DMS53 (cell line): ENCODE results near the gene GAS2L3.
A peak's percentile ranks its signal among the peaks of the same experiment; 100 is the strongest.
"Not testable (repeated sequence)": the region's sequence is repeated elsewhere in the genome, so short reads cannot be mapped to it uniquely, and the experiment has no call there.

ENCODE experiments used
- DNase-seq: peaks from one replicate; lab custom pipeline; 2025; lab: John Stamatoyannopoulos, UW

GAS2L3 gene

GRCh38 chr12:100573292-100574186 lies at the start of gene GAS2L3:
Gene GAS2L3 (plus strand): TSS chr12:100573684. CDS start chr12:100594905, 21,221 bp downstream.
- DNase-seq: peak; percentile 98

DNA sequence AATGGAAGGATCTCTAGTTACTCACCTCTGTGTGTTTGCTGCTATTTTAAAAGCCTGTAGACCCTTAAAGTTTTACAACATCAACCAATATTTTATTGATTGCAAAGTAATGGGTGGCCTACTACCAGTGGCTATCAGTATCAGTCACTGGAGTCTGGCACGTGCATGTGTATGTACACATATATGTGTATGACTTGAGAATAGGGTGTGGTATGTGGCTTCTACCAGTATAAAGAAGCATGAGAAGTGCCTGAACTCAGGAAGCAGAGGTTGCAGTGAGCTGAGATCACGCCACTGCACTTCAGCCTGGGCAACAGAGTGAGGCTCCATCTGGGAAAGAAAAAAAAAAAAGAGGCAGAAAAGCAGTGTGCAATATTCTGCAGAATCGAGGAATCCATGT lies 45.5 kb upstream of the GAS2L3 start:
- no peak for DNase-seq

- peak; percentile 64 for DNase-seq
These were observed 44.9 kb upstream of the GAS2L3 start for GRCh38 chr12:100528471-100529127.

- no peak for DNase-seq
These were observed 43.6 kb upstream of the GAS2L3 start for GRCh38 chr12:100529756-100530350.

- no peak for DNase-seq
These were observed 40.1 kb upstream of the GAS2L3 start for GRCh38 chr12:100533376-100533775.

- DNase-seq: no peak
These were observed 38.8 kb upstream of the GAS2L3 start for GRCh38 chr12:100534625-100535227.

- peak; percentile 39 for DNase-seq
These were observed 34.3 kb upstream of the GAS2L3 start for GRCh38 chr12:100539202-100539601.

DNA sequence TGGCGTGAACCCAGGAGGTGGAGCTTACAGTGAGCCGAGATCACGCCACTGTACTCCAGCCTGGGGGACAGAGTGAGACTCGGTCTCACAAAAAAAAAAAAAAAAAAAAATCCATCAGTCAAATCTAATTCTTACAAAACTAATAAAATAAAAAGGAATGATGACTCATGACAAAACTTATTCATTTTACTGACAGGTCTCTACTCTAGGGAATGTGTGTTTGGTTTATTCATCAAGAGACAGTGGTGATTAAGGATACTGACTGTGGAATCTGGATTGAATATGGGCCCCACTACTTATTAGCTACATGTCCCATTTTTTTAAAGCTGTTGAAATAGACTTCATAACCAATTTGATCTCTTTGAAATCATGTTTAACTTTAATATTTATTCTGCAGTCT lies 29.3 kb upstream of the GAS2L3 start:
- DNase-seq: no peak

GRCh38 chr12:100545092-100545491 lies 28.4 kb upstream of the GAS2L3 start:
- peak; percentile 17 for DNase-seq

DNA sequence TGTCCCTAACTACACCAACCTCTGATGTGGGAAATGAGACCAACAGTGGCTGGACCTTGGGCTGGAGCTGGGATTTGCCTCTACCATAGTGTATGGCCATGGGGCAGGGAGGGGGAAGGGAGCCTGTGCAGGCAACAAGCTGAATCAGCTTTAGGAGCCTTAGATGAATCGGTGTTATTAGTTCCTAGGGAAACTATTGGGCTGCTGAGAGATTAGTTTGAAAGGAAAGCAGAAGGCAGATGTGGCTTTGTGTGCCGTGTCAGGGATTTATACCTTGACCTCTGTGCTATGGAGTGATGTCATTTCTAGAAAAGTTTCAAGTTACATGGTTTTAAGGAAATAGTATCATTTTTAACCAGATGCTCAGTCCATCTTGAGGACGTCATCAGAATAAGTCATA lies 19.5 kb upstream of the GAS2L3 start:
- DNase-seq: peak; percentile 35

DNA sequence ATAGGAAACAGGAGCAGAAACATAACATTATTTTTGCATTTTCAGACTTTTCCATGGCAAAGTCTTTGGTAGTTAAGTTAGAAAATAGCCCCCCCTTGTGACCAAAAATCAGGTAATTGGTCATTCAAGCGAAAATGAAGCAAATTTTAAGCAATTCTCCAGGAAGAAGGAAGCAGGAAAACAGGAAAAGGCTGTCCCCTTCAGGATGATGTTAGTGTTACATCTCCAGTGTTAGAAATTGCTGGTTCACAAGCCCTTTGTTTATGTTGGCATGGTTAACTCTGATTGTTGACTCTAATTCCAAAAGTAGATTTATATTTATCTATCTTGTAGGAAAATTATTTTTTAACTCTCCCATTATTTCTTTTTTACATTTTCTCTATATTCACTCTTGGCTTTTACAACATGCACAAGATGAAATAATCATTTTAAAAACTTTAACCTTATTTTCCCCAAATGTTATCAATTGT lies 18.8 kb upstream of the GAS2L3 start:
- DNase-seq: peak; percentile 95

DNA sequence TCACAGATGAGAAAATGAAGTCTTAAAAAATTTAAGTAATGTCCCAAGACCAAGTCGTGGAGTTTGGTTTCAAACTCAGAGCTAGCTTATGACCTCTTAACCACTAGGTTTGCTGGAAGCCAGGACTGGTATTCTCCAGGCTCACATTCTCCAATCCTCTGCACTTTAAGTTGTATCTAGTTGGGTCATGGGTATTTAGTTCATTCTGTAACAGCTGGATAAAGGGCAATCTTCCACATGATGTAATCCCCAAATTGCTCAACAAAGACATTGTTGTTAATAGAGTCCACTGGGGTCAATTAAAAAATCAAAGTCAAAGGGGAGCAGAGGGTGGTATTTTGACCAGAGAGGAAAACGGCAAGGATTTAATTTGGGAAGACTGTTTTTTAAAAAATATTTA lies 17.8 kb upstream of the GAS2L3 start:
- no peak for DNase-seq

- no peak for DNase-seq
These were observed 16.1 kb upstream of the GAS2L3 start for GRCh38 chr12:100557357-100557756.

GRCh38 chr12:100559261-100559660 lies 14.2 kb upstream of the GAS2L3 start:
- DNase-seq: not testable (repeated sequence)

DNA sequence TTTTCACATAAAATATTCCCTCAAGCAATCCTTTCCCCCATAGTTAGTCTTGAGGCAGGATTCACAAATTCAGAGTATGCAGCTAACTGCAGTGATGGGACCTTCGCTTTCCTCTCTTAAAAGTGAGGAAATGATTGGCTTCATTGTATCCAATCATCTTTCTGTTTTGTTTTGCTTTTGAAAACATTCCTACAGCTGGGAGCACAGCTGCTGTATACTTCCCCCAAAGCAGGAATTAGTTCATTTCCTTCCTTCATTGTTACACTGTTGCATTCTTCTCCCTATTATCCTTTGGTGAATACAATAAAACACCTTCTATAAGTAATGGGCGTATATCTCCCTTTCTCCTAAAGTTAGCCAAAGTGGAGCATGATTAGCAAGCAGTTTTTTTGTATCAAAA lies 9.4 kb upstream of the GAS2L3 start:
- DNase-seq: no peak

- DNase-seq: no peak
These were observed 8.5 kb upstream of the GAS2L3 start for GRCh38 chr12:100564905-100565467.

- no peak for DNase-seq
These were observed 7.4 kb upstream of the GAS2L3 start for GRCh38 chr12:100565987-100566545.

GRCh38 chr12:100566887-100567637 lies 6.4 kb upstream of the GAS2L3 start:
- no peak for DNase-seq

- no peak for DNase-seq
These were observed 5.5 kb upstream of the GAS2L3 start for GRCh38 chr12:100567945-100568344.

DNA sequence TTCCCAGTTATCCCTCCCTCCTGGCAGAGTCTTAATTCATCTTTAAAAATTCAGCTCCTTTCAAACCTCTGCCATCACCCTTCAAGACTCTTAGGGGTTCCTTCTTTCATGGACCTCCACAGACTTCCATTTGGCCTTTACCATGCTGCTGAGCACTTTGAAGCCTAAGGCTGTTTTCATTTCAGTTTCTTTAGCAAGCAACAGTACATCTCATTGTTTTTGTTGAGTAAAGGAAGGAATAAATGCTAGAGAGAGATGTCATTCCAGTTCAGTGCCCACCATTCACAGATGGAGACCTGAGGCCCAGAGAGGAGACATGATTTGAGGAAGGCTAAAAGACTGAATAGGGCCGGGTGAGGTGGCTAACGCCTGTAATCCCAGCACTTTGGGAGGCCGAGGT lies 1.3 kb upstream of the GAS2L3 start:
- no peak for DNase-seq
